H1 (cell line): ENCODE data around the gene COL20A1. TPM values are rescaled to one million over a fixed set of nuclear protein-coding genes. Genes with fewer than 3 reads are reported as not detected.

ENCODE experiments used
- CTCF ChIA-PET: fragments of 300-600 bp; sonication (Branson Sonifier 250); formaldehyde crosslinking; loops from one replicate; lab custom pipeline; 2021; ENCODE audit not compliant: partially characterized antibody; lab: Charles Lee
- POLR2A ChIA-PET: fragments of 300-600 bp; sonication (Branson Sonifier 250); formaldehyde crosslinking; loops from one replicate; lab custom pipeline; 2021; ENCODE audit warnings: inconsistent platforms; ENCODE audit not compliant: partially characterized antibody; lab: Charles Lee
- DNase-seq, 2 experiments: peaks; one replicate each; pipeline versions ENCODE4 v3.0.0 to v3.0.0-alpha.2; 2010 to 2022; ENCODE audit warnings: low spot score in 2 of 2, low read depth in 1 of 2, mixed read lengths in 1 of 2
- FAIRE-seq: peaks from 2 replicates; lab custom pipeline; 2011; peaks lifted over from hg19 to GRCh38; lab: Jason Lieb, UNC
- H2AFZ ChIP-seq: 2 replicates; pipeline ENCODE4 v1.8.1; 2012; ENCODE audit warnings: low read length, inconsistent platforms
- H2AK5ac ChIP-seq: 2 replicates; pipeline ENCODE4 v1.6.1; 2013; ENCODE audit warnings: low read depth, low read length
- H2BK120ac ChIP-seq: replicated peaks from 2 replicates; pipeline ENCODE3; 2013; ENCODE audit warnings: low read depth, low read length, inconsistent platforms
- H2BK12ac ChIP-seq: 2 replicates; pipeline ENCODE4 v1.6.1; 2013; ENCODE audit warnings: low read depth, low read length
- H2BK15ac ChIP-seq: 2 replicates; pipeline ENCODE4 v1.6.1; 2013; ENCODE audit warnings: low read length
- H2BK20ac ChIP-seq: 2 replicates; pipeline ENCODE4 v1.6.1; 2013; ENCODE audit warnings: low read length
- H2BK5ac ChIP-seq: 2 replicates; pipeline ENCODE4 v1.6.1; 2013; ENCODE audit warnings: low read depth, low read length
- H3K14ac ChIP-seq: 2 replicates; pipeline ENCODE4 v1.6.1; 2013; ENCODE audit warnings: inconsistent platforms; ENCODE audit not compliant: insufficient read length
- H3K18ac ChIP-seq: 2 replicates; pipeline ENCODE4 v1.6.1; 2013; ENCODE audit warnings: low read length; ENCODE audit errors: extremely low read depth
- H3K23ac ChIP-seq: 2 replicates; pipeline ENCODE4 v1.6.1; 2013; ENCODE audit warnings: inconsistent platforms; ENCODE audit not compliant: insufficient read length
- H3K23me2 ChIP-seq: 2 replicates; pipeline ENCODE4 v1.6.1; 2013; ENCODE audit warnings: low read depth, low read length
- H3K27ac ChIP-seq: 2 replicates; pipeline ENCODE4 v1.6.1; 2011; ENCODE audit warnings: low read depth, low read length, inconsistent platforms
- H3K27me3 ChIP-seq, 4 experiments: replicated peaks in 1 of 4; 1 replicate in 1 of 4; 2 replicates in 3 of 4; pipeline versions ENCODE4 v1.6.1 to v1.8.1; 2011 to 2013; ENCODE audit warnings: low read length in 3 of 4, mild to moderate bottlenecking in 3 of 4, inconsistent platforms in 2 of 4, mixed read lengths in 2 of 4, moderate library complexity in 1 of 4; ENCODE audit not compliant: control insufficient read depth in 3 of 4, insufficient read depth in 3 of 4; ENCODE audit errors: extremely low read depth in 1 of 4
- H3K36me3 ChIP-seq, 4 experiments: 2 replicates each; pipeline versions ENCODE4 v1.6.1 to v1.8.1; 2011 to 2013; ENCODE audit warnings: mild to moderate bottlenecking in 4 of 4, low read length in 3 of 4, moderate library complexity in 2 of 4, control low read depth in 1 of 4, inconsistent platforms in 1 of 4; ENCODE audit not compliant: insufficient read depth in 4 of 4, control insufficient read depth in 2 of 4
- H3K4ac ChIP-seq: replicated peaks from 2 replicates; pipeline ENCODE3; 2013; ENCODE audit warnings: low read length, low read depth, mixed read lengths, inconsistent platforms; ENCODE audit not compliant: insufficient read length
- H3K4me1 ChIP-seq, 4 experiments: replicated peaks in 1 of 4; 1 replicate in 1 of 4; 2 replicates in 3 of 4; pipeline versions ENCODE4 v1.6.1 to v1.8.1; 2011 to 2013; ENCODE audit warnings: low read length in 3 of 4, inconsistent platforms in 2 of 4, mixed read lengths in 1 of 4; ENCODE audit not compliant: insufficient read depth in 4 of 4, control insufficient read depth in 3 of 4
- H3K4me2 ChIP-seq, 2 experiments: 2 replicates each; pipeline versions ENCODE4 v1.6.1 to v1.8.1; 2011 to 2013; ENCODE audit warnings: low read depth in 2 of 2, low read length in 2 of 2, control low read depth in 1 of 2, inconsistent platforms in 1 of 2, mild to moderate bottlenecking in 1 of 2; ENCODE audit not compliant: insufficient read depth in 1 of 2
- H3K4me3 ChIP-seq, 4 experiments: fragments of 200-600, 300-600 bp in 1 of 4; sonication (generic), shearing (Covaris generic), sonication (Bioruptor Twin) in 1 of 4; 2 replicates each; pipeline versions ENCODE4 v1.5.1 to v1.8.1; 2011 to 2016; ENCODE audit warnings: low read length in 4 of 4, low read depth in 3 of 4, control low read depth in 2 of 4, inconsistent platforms in 2 of 4, mild to moderate bottlenecking in 2 of 4, mixed read lengths in 1 of 4, moderate library complexity in 1 of 4; ENCODE audit not compliant: insufficient read depth in 2 of 4; ENCODE audit errors: extremely low read depth in 1 of 4
- H3K56ac ChIP-seq: replicated peaks from 2 replicates; pipeline ENCODE3; 2013; ENCODE audit warnings: low read depth, mild to moderate bottlenecking, mixed read lengths, low read length, inconsistent platforms; ENCODE audit not compliant: insufficient read length
- H3K79me1 ChIP-seq: 2 replicates; pipeline ENCODE4 v1.6.1; 2013; ENCODE audit warnings: low read depth, low read length, control low read depth
- H3K79me2 ChIP-seq, 2 experiments: 2 replicates each; pipeline versions ENCODE4 v1.6.1 to v1.8.1; 2012 to 2013; ENCODE audit warnings: low read length in 2 of 2, mild to moderate bottlenecking in 2 of 2, inconsistent platforms in 1 of 2; ENCODE audit not compliant: insufficient read depth in 2 of 2, control insufficient read depth in 1 of 2
- H3K9ac ChIP-seq, 4 experiments: replicated peaks in 1 of 4; 1 replicate in 1 of 4; 2 replicates in 3 of 4; pipeline versions ENCODE4 v1.6.1 to v1.8.1; 2011 to 2013; ENCODE audit warnings: low read depth in 3 of 4, low read length in 3 of 4, control low read depth in 2 of 4, mild to moderate bottlenecking in 2 of 4, moderate library complexity in 2 of 4, inconsistent platforms in 1 of 4; ENCODE audit errors: extremely low read depth in 1 of 4
- H3K9me3 ChIP-seq, 2 experiments: 2 replicates each; pipeline versions ENCODE4 v1.6.1 to v1.8.1; 2012 to 2013; ENCODE audit warnings: mild to moderate bottlenecking in 2 of 2, moderate library complexity in 2 of 2, control low read depth in 1 of 2, inconsistent platforms in 1 of 2, low read depth in 1 of 2, low read length in 1 of 2, mixed read lengths in 1 of 2; ENCODE audit not compliant: insufficient read depth in 2 of 2
- H4K20me1 ChIP-seq, 2 experiments: replicated peaks in 1 of 2; 2 replicates each; pipeline versions ENCODE3 to v1.8.1; 2011 to 2013; ENCODE audit warnings: inconsistent platforms in 2 of 2, low read length in 2 of 2, mild to moderate bottlenecking in 1 of 2; ENCODE audit not compliant: insufficient read depth in 2 of 2, control insufficient read depth in 1 of 2
- H4K5ac ChIP-seq: 2 replicates; pipeline ENCODE4 v1.6.1; 2013; ENCODE audit warnings: low read length, low read depth, mixed read lengths, inconsistent platforms; ENCODE audit not compliant: insufficient read length
- H4K8ac ChIP-seq: 2 replicates; pipeline ENCODE4 v1.8.0; 2013; ENCODE audit warnings: mild to moderate bottlenecking, moderate library complexity, low read length, inconsistent platforms; ENCODE audit not compliant: insufficient read depth; ENCODE audit errors: extremely low read depth
- H4K91ac ChIP-seq: replicated peaks from 2 replicates; pipeline ENCODE3; 2013; ENCODE audit warnings: low read length, mixed read lengths, inconsistent platforms; ENCODE audit not compliant: insufficient read length
- FOSL1 ChIP-seq: IDR thresholded peaks from 2 replicates; pipeline ENCODE4 v1.6.1; 2011; ENCODE audit warnings: mild to moderate bottlenecking, low read depth, low read length, moderate library complexity; ENCODE audit not compliant: insufficient read depth
- KDM4A ChIP-seq: IDR thresholded peaks from one replicate; pipeline ENCODE4 v1.7.1; 2012; ENCODE audit warnings: low read depth, mild to moderate bottlenecking, moderate library complexity, low read length, inconsistent platforms; ENCODE audit not compliant: severe bottlenecking
- MAFK ChIP-seq: IDR thresholded peaks from 2 replicates; pipeline ENCODE4 v1.6.1; 2012; ENCODE audit warnings: low read depth, mild to moderate bottlenecking, improper control_type of control experiment, low read length
- PHF8 ChIP-seq: fragments of 200-600 bp; sonication (generic); conservative IDR thresholded peaks from 2 replicates; pipeline ENCODE4 v1.7.1; 2012; ENCODE audit warnings: low read depth, mild to moderate bottlenecking, inconsistent platforms, low read length, moderate library complexity
- POLR2AphosphoS5 ChIP-seq: IDR thresholded peaks from 2 replicates; pipeline ENCODE4 v1.6.1; 2011; ENCODE audit warnings: low read depth, low read length
- RNF2 ChIP-seq: fragments of 200-900, 300-1000 bp; sonication (generic); IDR thresholded peaks from 2 replicates; pipeline ENCODE4 v1.7.1; 2016; ENCODE audit warnings: borderline replicate concordance, low read depth, mild to moderate bottlenecking, antibody characterized with exemption, low read length; ENCODE audit not compliant: poor library complexity, severe bottlenecking; ENCODE audit errors: missing control alignments
- WGBS, 2 experiments: shearing (Covaris generic) in 1 of 2; methylation state at CpG; one replicate each; pipeline versions ENCODE4 v1.1.6 to v1.1.7; 2013 to 2015; ENCODE audit warnings: low lambda C conversion rate in 2 of 2, mixed read lengths in 2 of 2, inconsistent platforms in 1 of 2, low coverage in 1 of 2, missing lambda C conversion rate in 1 of 2; ENCODE audit not compliant: insufficient replicate concordance in 2 of 2, insufficient coverage in 1 of 2, insufficient read length in 1 of 2; ENCODE audit errors: extremely low coverage in 1 of 2, missing lambda C conversion rate in 1 of 2; 5-methylcytosine and 5-hydroxymethylcytosine counted together
- polyA plus RNA-seq, 7 experiments: library from polyadenylated mRNA; depleted of rRNA in 3 of 7; stranded (reverse) in 5 of 7; unstranded in 2 of 7; fragments of >200 nt in 5 of 7; fragments of 200-250 nt in 2 of 7; gene quantifications; 1 replicate in 5 of 7; 2 replicates in 1 of 7; 4 replicates in 1 of 7; pipeline versions ENCODE4 v1.2.1 to v1.2.3, GENCODE V29; 2011 to 2013; ENCODE audit warnings: missing spikeins in 2 of 7, mixed read lengths in 2 of 7
- total RNA-seq: library from RNA; stranded (reverse); fragmentation: NEBNext Ultra II Directional; extraction: Animal tissue kit (Norgen Biotek cat#: 25700); gene quantifications from 2 replicates; pipeline ENCODE4 v1.2.1, GENCODE V29; 2021

COL20A1 gene
- total and polyA plus RNA-seq, 2 of the 8 experiments (the other 6 are each of a cell fraction or from before 2014, with no cell fraction given): 0.19 to 0.21 TPM

GRCh38 chr20:63326314-63327230 lies 33.6 kb downstream of the COL20A1 start:
- Histone ChIP-seq H3K14ac (no peak overlapping the region), H2BK5ac (no peak overlapping the region), H2AK5ac (no peak overlapping the region)
- no peak for TF ChIP-seq RNF2
- TF ChIP-seq KDM4A: no peak
- TF ChIP-seq PHF8: no peak
- no peak for TF ChIP-seq FOSL1
- TF ChIP-seq MAFK: no peak
- no peak for TF ChIP-seq POLR2AphosphoS5
- TF ChIP-seq, all 59 proteins: peak for 0
- no peaks in the 10 kb centered on the region for H3K36me3 ChIP-seq
- no peaks in the 10 kb centered on the region for H3K27me3 ChIP-seq
- H2BK20ac ChIP-seq: no peak overlapping the region
- no peaks in the 10 kb centered on the region for H3K79me1 ChIP-seq
- H3K9ac ChIP-seq: no peak overlapping the region
- 92% methylated on average over 13 of the region's 15 CpGs; no CpG with 5 or more reads in 1 of the 2 experiments for whole genome bisulfite sequencing, 2 experiments
- H3K4ac ChIP-seq: no peak overlapping the region
- no peak overlapping the region for H4K8ac ChIP-seq
- peak overlapping the region; percentile 2 for H4K5ac ChIP-seq
- ChIA-PET CTCF (interaction anchor here (0.9 to 5.9 kb wide), 3 partner anchors 17 to 144 kb away, joined by 3 to 43 read pairs (median 14); no protein-coding TSS in a partner anchor), POLR2A (interaction anchor here (0.6 kb wide), 1 partner anchor 99 kb away, joined by 4 read pairs; no protein-coding TSS in a partner anchor)
- no peak overlapping the region for H3K4me2 ChIP-seq
- no peaks in the 10 kb centered on the region for H3K23me2 ChIP-seq
- H3K9me3 ChIP-seq: peaks cover 0 to 5% of the 10 kb centered on the region in 2 experiments; a peak in 1 of 4 replicates
- no peak overlapping the region for H2AFZ ChIP-seq
- H4K91ac ChIP-seq: peak overlapping the region; percentile 54
- H2BK12ac ChIP-seq: no peak overlapping the region
- H3K23ac ChIP-seq: no peak overlapping the region
- peaks cover 0 to 5% (median 1%) of the 10 kb centered on the region in 4 experiments; a peak in 3 of 7 replicates for H3K4me1 ChIP-seq
- no peak overlapping the region; the same call in 1 of the 2 replicates for H3K18ac ChIP-seq
- DNase-seq (no peak), FAIRE-seq (no peak)
- no peaks in the 10 kb centered on the region for H3K79me2 ChIP-seq
- H2BK120ac ChIP-seq: no peak overlapping the region
- 0 out of 2 replicates have a peak overlapping the region, but pooled peaks have one; percentile 46 for H2BK15ac ChIP-seq
- no peak overlapping the region for H3K27ac ChIP-seq
- H3K56ac ChIP-seq: no peak overlapping the region
- H4K20me1 ChIP-seq: no peaks in the 10 kb centered on the region
- no peak overlapping the region for H3K4me3 ChIP-seq
